A673 (cell line): ENCODE measurements around the gene MYLK3. TPM values are rescaled to one million over a fixed set of nuclear protein-coding genes. Genes with fewer than 3 reads are reported as not detected.

Experiments used
- BruUV-seq: library from RNA; stranded (reverse); fragments of 400-500 nt; replicated peaks from 2 replicates; lab custom pipeline; 2021; lab: Mats Ljungman, UMichigan
- CTCF ChIA-PET: fragments of 300-600 bp; sonication (Branson Sonifier 250); formaldehyde crosslinking; loops from one replicate; lab custom pipeline; 2022; ENCODE audit warnings: antibody characterized with exemption; lab: Charles Lee
- POLR2A ChIA-PET: fragments of 300-600 bp; sonication (Branson Sonifier 250); formaldehyde crosslinking; loops from one replicate; lab custom pipeline; 2022; ENCODE audit warnings: antibody characterized with exemption; ENCODE audit not compliant: low non-redundant PET; lab: Charles Lee
- DNase-seq: peaks from one replicate; pipeline ENCODE4 v3.0.0-alpha.2; 2015; ENCODE audit warnings: low spot score
- H3K27ac ChIP-seq: fragments of 200-600 bp; sonication (generic); 2 replicates; pipeline ENCODE4 v1.5.1; 2016; ENCODE audit warnings: mixed run types, low read depth, mild to moderate bottlenecking, mixed read lengths, antibody characterized with exemption, low read length; ENCODE audit not compliant: poor library complexity, severe bottlenecking
- H3K27me3 ChIP-seq: fragments of 200-600 bp; sonication (generic); replicated peaks from 2 replicates; pipeline ENCODE4 v1.6.1; 2017; ENCODE audit warnings: mixed run types, low read depth, mild to moderate bottlenecking, mixed read lengths, antibody characterized with exemption, low read length; ENCODE audit not compliant: insufficient read depth, poor library complexity
- H3K36me3 ChIP-seq: fragments of 200-600 bp; sonication (generic); 2 replicates; pipeline ENCODE4 v1.6.1; 2016; ENCODE audit warnings: mixed run types, mild to moderate bottlenecking, mixed read lengths, antibody characterized with exemption, low read length; ENCODE audit not compliant: insufficient read depth, poor library complexity, severe bottlenecking
- H3K4me1 ChIP-seq: fragments of 200-600 bp; sonication (generic); 2 replicates; pipeline ENCODE4 v1.6.1; 2017; ENCODE audit warnings: mixed run types, mild to moderate bottlenecking, mixed read lengths, antibody characterized with exemption, low read length; ENCODE audit not compliant: insufficient read depth, poor library complexity, severe bottlenecking
- H3K4me3 ChIP-seq: fragments of 200-600 bp; sonication (generic); 2 replicates; pipeline ENCODE4 v1.5.1; 2016; ENCODE audit warnings: low read depth, mixed run types, mild to moderate bottlenecking, mixed read lengths, low read length; ENCODE audit not compliant: poor library complexity, severe bottlenecking
- H3K9me3 ChIP-seq: fragments of 200-600 bp; sonication (generic); 2 replicates; pipeline ENCODE4 v1.6.1; 2016; ENCODE audit warnings: mixed run types, low read depth, mild to moderate bottlenecking, mixed read lengths, antibody characterized with exemption, low read length; ENCODE audit not compliant: poor library complexity, severe bottlenecking
- CTCF ChIP-seq: fragments of 300-800, 200-600 bp; sonication (generic); conservative IDR thresholded peaks from 2 replicates; pipeline ENCODE4 v1.5.1; 2017; ENCODE audit warnings: low read depth, mild to moderate bottlenecking, antibody characterized with exemption, low read length, moderate library complexity, mixed read lengths
- EZH2 ChIP-seq: fragments of 200-600 bp; sonication (generic); IDR thresholded peaks from 2 replicates; pipeline ENCODE4 v1.6.1; 2017; ENCODE audit warnings: borderline replicate concordance, low read depth, mild to moderate bottlenecking, mixed read lengths, antibody characterized with exemption, low read length; ENCODE audit not compliant: poor library complexity, severe bottlenecking
- intact Hi-C: fragments of 100-400 bp; cut with micrococcal nuclease; formaldehyde crosslinking; loops from one replicate; pipeline ENCODE4 v1.10.0; 2022; ENCODE audit not compliant: unreplicated experiment
- total RNA-seq: library from RNA; stranded (reverse); gene quantifications from 2 replicates; pipeline ENCODE4 v1.2.3, GENCODE V29; 2021

The MYLK3 gene
- total RNA-seq, 1 experiment from 2014 or later = 0.77 TPM

GRCh38 chr16:46688654-46689364, 59.3 kb downstream of the MYLK3 start, which contains the start of gene VPS35:
TSS of gene VPS35 (minus strand) at chr16:46689178. CDS start at chr16:46689133, 45 bp downstream.
- peaks cover 25% of the 10 kb centered on the region for H3K36me3 ChIP-seq
- no peaks in the 10 kb centered on the region for H3K27me3 ChIP-seq
- peak within 1 kb of the TSS; percentile 84 for H3K4me3 ChIP-seq
- ChIA-PET CTCF (no interaction called here), POLR2A (interaction anchor here (0.6 kb wide), 1 partner anchor 730 kb away, joined by 3 read pairs; no protein-coding TSS in a partner anchor)
- intact Hi-C loops = loop anchor here (10.0 kb wide), 1 partner anchor 106 kb away; no protein-coding TSS in a partner anchor
- H3K4me1 ChIP-seq = peaks cover 16% of the 10 kb centered on the region
- no peaks in the 10 kb centered on the region for H3K9me3 ChIP-seq
- peak within 1 kb of the TSS; percentile 94 for H3K27ac ChIP-seq
- no peak for TF ChIP-seq EZH2
- TF ChIP-seq CTCF = no peak
- DNase-seq = peak; percentile 99
- no TSS peak for BruUV-seq

DNA sequence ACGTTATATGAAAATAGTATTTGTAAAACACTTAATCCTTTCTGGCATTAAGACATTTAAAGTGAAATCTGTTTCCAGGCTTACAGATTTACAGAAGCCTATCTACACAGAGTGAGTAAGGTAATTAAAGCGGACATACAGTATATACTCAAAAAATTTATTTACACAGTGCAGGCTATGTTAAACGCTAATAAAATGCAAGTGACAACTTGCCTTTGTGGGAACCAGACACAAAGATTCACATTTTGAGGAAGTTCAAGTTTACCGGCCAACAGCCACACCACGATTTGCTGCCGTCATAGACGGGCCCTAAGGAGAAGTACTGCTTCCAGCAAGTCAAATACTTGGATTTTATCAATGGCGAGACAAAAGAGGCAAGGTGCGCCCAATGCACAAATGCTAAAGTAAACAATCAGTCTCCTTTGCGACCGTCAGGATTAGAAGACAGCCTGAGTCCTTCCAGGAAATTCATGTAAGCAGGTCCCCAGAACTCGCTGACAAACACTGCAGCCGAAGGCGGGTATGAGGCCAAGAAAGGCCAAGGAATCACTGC, 60.0 kb downstream of the MYLK3 start:
- Histone ChIP-seq H3K9me3 (no peaks in the 10 kb centered on the region), H3K27ac (peak overlapping the region; percentile 94), H3K36me3 (peaks cover 21% of the 10 kb centered on the region), H3K4me3 (peak overlapping the region; percentile 84), H3K27me3 (no peaks in the 10 kb centered on the region), H3K4me1 (peaks cover 16% of the 10 kb centered on the region)
- TF ChIP-seq CTCF = peak; percentile 24; the same call in 1 of the 2 replicates
- no peak for TF ChIP-seq EZH2
- POLR2A ChIA-PET = no interaction called here
- BruUV-seq = no TSS peak
- CTCF ChIA-PET = no interaction called here
- intact Hi-C loops = loop anchor here (10.0 kb wide), 1 partner anchor 107 kb away; no protein-coding TSS in a partner anchor
- DNase-seq = no peak

DNA sequence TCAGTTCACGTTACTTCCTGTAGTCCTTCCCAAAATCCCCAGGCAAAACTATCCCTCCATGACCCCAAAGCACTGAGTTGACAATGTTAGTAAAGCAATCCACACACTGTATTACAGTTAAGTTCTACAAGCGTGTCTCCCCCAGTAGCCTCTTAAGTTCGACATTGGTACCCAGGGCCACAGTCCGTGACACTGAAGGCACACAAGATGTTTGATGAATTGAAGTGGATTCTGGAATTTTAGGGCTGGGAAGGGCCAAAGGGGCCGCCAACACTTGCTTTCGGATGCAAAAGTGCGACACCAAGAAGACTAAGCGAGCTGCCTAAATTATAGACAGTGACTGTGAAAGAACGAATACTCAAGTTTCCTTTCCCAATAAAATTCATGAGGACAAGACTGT, 60.7 kb downstream of the MYLK3 start:
- DNase-seq = no peak
- Histone ChIP-seq H3K27ac (no peak overlapping the region), H3K36me3 (peaks cover 17% of the 10 kb centered on the region), H3K9me3 (no peaks in the 10 kb centered on the region), H3K27me3 (no peaks in the 10 kb centered on the region), H3K4me3 (peak overlapping the region; percentile 84), H3K4me1 (peaks cover 16% of the 10 kb centered on the region)
- intact Hi-C loops = loop anchor here (10.0 kb wide), 1 partner anchor 107 kb away; no protein-coding TSS in a partner anchor
- TF ChIP-seq EZH2 (no peak), CTCF (no peak)
- ChIA-PET CTCF (no interaction called here), POLR2A (no interaction called here)
- BruUV-seq = TSS peak; percentile 50
